T-helper 1 cell treated with Interleukin-12 subunit alpha and Interleukin-12 subunit beta and Interleukin-4 antibody, amounts not matched to agents 30 μg/mL and 1 μg/mL, for 36 hours (primary cell): ENCODE results near the gene HPS4.
"Not testable (repeated sequence)": the region's sequence is repeated elsewhere in the genome, so short reads cannot be mapped to it uniquely, and the experiment has no call there.

Source experiments
- H3K27ac Mint-ChIP-seq: one replicate; pipeline ENCODE4 v1.8.0; 2021; ENCODE audit warnings: mild to moderate bottlenecking, mixed read lengths
- H3K27me3 Mint-ChIP-seq: one replicate; pipeline ENCODE4 v1.8.0; 2021; ENCODE audit warnings: low read depth, mixed read lengths
- H3K36me3 Mint-ChIP-seq: one replicate; pipeline ENCODE4 v1.8.0; 2021; ENCODE audit warnings: low read depth, mixed read lengths
- H3K4me1 Mint-ChIP-seq: one replicate; pipeline ENCODE4 v1.8.0; 2021; ENCODE audit warnings: low read depth, mixed read lengths
- H3K4me3 Mint-ChIP-seq: one replicate; pipeline ENCODE4 v1.8.0; 2021; ENCODE audit warnings: mild to moderate bottlenecking, moderate library complexity, mixed read lengths
- H3K9me3 Mint-ChIP-seq: one replicate; pipeline ENCODE4 v1.8.0; 2021; ENCODE audit warnings: mixed read lengths

Gene HPS4

DNA sequence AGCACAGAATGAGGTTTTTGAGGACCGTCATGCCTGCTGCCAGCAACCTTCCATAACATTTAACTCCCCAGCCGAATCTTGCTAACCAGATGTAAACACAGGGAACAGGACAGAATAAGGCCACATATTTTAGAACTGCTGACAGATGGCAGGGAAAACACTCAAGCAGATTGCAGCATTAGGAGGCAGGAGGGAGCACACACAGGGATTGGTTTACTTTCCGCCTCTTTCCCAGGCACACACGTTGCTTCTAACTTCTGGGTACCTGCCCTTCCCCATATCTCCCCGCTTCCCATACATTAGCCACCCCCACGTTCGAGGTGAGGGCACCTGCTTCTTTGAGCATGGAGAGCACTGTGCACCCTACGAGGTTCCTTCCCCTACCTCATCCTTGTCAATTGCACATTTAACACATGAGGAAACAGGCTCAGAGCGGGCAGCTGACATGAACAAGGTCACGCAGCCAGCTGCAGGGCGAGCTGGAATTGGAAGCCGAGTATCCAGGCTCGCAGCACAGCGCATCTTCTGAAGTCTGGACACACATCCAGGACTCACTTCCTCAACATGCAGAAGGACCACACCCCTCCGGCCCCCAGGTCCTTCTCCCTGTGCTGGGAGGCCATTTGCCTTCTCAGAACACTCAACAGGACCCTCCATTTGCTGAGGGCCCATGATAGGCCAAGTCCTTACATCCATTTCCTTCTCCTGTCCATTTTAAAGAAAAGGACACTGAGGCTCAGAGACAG lies 35.8 kb downstream of the HPS4 start:
- Mint-ChIP-seq H3K4me3 (no peak overlapping the region), H3K36me3 (peaks cover 22% of the 10 kb centered on the region), H3K4me1 (no peaks in the 10 kb centered on the region), H3K27me3 (no peaks in the 10 kb centered on the region), H3K9me3 (no peaks in the 10 kb centered on the region), H3K27ac (no peak overlapping the region)

DNA sequence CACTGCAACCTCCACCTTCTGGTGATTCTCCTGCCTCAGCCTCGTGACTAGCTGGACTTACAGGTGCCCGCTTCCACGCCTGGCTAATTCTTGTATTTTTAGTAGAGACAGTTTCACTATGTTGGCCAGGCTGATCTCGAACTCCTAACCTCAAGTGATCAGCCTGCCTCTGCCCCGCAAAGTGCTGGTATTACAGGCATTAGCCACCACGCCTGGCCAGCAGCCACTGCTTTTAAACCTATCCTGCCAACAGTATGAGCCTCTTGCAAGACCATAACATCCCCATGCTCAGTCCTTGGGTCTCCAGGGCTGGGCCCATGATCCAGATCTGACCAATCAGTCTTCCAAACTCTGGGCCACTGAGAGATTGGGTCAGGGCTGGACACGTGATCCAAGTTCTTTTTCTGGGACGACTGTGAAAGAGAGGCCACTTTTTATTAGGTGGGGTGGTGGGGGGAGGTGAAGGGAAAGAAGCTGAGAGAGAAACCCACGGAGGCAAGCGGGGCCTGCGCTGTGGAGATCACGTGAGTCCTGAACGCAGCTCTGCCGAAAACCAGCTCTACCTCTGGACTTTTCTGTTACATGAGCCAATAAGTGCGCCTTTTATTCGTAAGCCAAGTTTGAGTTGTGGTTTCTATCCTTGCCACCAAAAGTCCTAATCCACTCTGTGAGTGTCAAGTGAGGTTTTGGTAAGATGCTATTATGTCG lies 36.6 kb downstream of the HPS4 start:
- peaks cover 2% of the 10 kb centered on the region for H3K4me1 Mint-ChIP-seq
- H3K9me3 Mint-ChIP-seq = no peaks in the 10 kb centered on the region
- no peak overlapping the region for H3K27ac Mint-ChIP-seq
- no peak overlapping the region for H3K4me3 Mint-ChIP-seq
- peaks cover 19% of the 10 kb centered on the region for H3K36me3 Mint-ChIP-seq
- no peaks in the 10 kb centered on the region for H3K27me3 Mint-ChIP-seq

DNA sequence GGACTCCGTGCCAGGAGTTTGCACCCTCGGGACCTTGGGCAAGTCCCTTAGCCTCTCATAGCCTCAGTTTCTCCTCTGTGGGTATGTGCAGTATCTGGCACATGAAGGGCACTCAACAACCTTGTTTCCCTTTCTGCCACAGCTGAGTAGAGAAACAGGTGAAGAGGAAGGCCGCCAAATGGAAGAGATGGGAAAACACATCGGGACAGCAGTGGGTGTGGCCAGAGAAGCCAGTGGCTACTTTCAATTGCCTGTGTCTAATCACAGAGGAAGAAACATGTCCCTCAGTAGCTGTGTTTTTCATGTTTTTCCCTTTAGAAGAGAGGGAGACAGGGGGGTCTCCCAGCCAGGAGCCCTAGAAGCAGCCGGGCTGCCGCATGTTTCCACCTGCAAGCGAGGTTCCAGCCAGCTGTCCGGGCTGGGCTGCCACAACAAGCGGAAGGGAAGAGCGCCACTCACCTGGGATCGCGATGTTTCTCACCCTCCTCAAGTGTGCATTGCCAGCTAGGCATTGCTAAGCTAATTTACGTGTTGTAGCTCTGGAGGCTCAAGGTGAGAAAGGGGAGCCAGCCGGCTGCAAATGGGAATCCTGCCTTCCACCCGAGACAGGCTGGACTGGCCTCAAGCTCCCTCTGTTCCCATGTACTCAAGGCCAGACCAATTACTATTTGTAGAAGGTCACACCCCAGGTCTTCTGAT lies 37.9 kb downstream of the HPS4 start:
- H3K36me3 Mint-ChIP-seq = peaks cover 13% of the 10 kb centered on the region
- peaks cover 2% of the 10 kb centered on the region for H3K4me1 Mint-ChIP-seq
- H3K9me3 Mint-ChIP-seq = no peaks in the 10 kb centered on the region
- H3K27ac Mint-ChIP-seq = no peak overlapping the region
- no peak overlapping the region for H3K4me3 Mint-ChIP-seq
- H3K27me3 Mint-ChIP-seq = no peaks in the 10 kb centered on the region

DNA sequence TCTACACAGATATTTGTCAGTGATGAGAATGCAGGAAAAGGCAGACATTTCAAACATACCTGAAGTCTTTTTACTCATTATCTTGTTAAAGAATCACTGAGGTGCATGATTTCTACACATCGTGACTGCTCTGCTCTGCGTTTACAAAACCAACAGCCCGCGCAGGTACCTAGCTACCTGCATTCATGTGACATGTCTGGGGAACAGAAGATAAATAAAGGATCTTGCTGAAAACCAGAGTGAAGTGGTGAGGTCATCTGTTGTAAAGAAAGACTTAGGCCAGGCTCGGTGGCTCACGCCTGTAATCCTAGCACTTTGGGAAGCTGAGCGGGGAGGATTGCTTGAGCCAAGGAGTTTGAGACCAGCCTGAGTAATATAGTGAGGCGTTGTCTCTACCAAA lies 38.8 kb downstream of the HPS4 start:
- Mint-ChIP-seq H3K9me3 (no peaks in the 10 kb centered on the region), H3K36me3 (peaks cover 12% of the 10 kb centered on the region), H3K4me1 (peaks cover 2% of the 10 kb centered on the region), H3K27ac (no peak overlapping the region), H3K4me3 (no peak overlapping the region), H3K27me3 (no peaks in the 10 kb centered on the region)

DNA sequence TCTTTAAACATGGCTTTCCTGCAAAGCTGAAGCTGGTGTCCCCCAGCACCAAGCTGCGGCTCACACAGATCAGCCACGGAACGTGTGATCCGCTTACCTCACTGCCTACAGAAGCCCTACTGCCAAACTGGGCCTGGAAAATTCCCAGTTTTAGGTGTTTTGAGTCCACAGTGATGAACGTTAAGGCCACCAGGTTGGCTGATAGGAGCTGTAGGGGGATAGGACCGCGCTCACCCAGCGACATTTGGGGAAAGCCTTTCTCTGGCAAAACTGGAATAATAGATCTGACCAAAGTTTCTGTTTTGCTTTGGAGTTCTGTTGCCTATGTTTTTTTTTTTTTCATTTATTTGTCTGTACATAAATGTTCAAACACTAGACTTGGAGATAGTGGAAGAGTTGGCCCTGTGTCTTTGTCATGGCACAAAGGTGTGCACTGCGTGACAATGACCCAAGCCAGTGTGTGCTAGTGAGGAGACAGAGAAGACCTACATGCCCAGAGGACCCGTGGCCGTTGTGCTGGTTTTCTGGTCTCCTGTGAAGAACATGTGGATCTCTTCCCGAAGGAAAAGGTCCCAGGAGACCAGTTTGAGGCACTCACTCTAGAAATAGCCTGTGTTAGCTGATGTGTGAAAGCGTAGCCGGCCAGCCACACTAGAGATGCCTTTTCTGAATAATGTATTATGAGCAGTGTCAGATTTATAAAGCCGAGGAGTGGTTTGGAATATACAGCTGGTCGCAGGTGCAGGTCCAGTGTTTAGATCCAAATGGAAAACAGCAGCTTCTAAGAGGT lies 39.5 kb downstream of the HPS4 start:
- Mint-ChIP-seq H3K36me3 (peaks cover 12% of the 10 kb centered on the region), H3K4me3 (no peak overlapping the region), H3K27ac (no peak overlapping the region), H3K27me3 (no peaks in the 10 kb centered on the region), H3K4me1 (peaks cover 2% of the 10 kb centered on the region), H3K9me3 (no peaks in the 10 kb centered on the region)

DNA sequence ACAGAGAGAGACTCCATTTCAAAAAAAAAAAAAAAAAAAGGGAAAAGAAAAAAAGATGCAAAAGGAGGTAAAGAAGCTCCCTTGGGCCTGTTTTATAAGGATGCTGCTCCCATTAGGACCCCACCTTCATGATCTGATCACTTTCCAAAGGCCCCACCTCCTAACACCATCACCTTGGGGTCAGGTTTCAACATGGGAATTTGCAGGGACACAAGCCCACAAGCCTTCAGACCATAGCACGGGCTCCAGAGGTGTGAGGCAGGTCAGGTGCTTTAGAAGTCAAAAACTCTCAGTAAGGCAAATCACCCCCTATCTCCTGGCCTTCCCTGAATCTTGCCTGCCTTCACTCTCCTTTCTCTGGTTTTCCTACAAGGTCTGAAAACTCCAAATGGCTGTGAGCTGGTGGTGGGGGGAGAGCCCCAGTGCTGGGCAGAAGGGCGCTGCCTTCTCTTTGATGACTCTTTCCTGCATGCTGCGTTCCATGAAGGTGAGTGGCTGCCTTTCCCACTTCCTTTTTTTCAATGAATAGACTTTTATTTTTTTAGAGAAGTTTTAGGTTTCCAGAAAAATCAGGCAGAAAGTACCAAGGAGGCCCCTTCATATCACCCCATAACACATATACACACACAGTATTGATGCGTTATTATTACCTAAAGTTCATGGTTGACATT lies 41.4 kb downstream of the HPS4 start:
- Mint-ChIP-seq H3K36me3 (peaks cover 14% of the 10 kb centered on the region), H3K27me3 (no peaks in the 10 kb centered on the region), H3K9me3 (no peaks in the 10 kb centered on the region), H3K27ac (no peak overlapping the region), H3K4me1 (peaks cover 3% of the 10 kb centered on the region), H3K4me3 (no peak overlapping the region)

DNA sequence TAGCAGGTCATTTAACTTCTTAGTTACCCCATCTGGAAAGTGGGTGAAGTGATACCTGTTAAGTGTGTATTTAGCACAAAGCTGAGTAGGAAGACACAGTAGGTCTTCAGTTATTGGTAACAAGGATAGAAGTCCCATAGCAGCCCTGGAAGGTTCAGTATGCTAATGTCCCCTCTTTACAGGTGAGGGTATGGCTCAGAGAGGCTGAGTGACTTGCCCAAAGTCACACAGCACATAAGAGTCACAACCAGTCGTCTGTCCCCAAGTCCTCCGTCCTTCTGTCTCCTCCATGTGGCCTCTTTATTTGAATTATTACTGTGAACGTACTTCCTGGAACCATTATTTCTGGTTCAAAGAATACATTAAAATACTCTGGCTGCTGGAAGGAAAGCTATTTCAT lies 44.0 kb downstream of the HPS4 start:
- Mint-ChIP-seq H3K4me1 (peaks cover 21% of the 10 kb centered on the region), H3K9me3 (no peaks in the 10 kb centered on the region), H3K36me3 (peaks cover 29% of the 10 kb centered on the region), H3K4me3 (no peak overlapping the region), H3K27me3 (no peaks in the 10 kb centered on the region), H3K27ac (no peak overlapping the region)

DNA sequence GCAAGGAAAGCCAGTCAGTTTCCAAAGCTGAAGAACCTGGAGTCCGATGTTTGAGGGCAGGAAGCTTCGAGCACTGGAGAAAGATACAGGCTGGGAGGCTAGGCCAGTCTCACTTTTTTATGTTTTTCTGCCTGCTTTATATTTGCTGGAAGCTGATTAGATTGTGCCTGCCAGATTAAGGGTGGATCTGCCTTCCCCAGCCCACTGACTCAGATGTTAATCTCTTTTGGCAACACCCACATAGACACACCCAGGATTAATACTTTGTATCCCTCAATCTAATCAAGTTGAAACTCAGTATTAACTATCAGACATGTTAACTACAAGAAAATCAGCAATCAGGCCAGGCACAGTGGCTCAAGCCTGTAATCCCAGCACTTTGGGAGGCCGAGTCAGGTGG lies 44.8 kb downstream of the HPS4 start:
- H3K27me3 Mint-ChIP-seq, H3K4me3 Mint-ChIP-seq, H3K27ac Mint-ChIP-seq, H3K9me3 Mint-ChIP-seq: not testable (repeated sequence)
- Mint-ChIP-seq H3K36me3 (peaks cover 30% of the 10 kb centered on the region), H3K4me1 (peaks cover 21% of the 10 kb centered on the region)

DNA sequence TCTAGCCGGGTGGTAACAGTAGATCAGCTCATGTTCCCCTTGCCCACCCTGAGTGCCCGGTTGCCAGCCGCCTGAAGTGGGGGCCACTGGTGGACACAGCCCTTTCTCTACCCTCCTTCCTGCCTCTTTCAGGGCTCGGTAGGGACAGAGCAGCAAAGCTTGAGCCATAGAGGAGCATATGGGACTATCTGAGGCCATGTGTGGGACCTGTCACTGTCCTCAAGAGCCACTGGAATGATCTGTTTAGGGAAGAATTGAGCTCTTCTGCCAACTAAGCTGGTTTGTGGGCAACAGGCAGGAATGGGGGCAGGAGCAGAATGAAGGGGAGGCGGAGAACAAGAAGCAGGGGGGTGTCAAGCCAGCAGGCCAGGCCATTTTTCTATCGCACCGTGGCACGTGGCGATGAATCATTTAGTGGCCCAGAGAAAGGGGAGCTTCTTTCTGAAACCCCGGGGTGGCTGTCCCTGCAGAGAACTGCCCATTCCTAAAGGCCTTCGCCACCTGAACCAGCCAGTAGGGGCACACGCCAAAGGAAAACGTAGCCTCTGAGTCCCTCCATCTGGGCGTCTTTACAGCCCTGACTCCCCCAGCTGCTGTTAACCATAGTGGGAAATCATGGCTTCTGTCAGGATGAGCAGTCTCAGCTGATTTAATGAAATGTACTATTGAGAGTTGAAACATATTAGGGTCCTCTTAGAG lies 45.7 kb downstream of the HPS4 start:
- H3K9me3 Mint-ChIP-seq = no peaks in the 10 kb centered on the region
- H3K27ac Mint-ChIP-seq = no peak overlapping the region
- H3K4me3 Mint-ChIP-seq = no peak overlapping the region
- peaks cover 34% of the 10 kb centered on the region for H3K36me3 Mint-ChIP-seq
- no peaks in the 10 kb centered on the region for H3K27me3 Mint-ChIP-seq
- H3K4me1 Mint-ChIP-seq = peaks cover 24% of the 10 kb centered on the region

DNA sequence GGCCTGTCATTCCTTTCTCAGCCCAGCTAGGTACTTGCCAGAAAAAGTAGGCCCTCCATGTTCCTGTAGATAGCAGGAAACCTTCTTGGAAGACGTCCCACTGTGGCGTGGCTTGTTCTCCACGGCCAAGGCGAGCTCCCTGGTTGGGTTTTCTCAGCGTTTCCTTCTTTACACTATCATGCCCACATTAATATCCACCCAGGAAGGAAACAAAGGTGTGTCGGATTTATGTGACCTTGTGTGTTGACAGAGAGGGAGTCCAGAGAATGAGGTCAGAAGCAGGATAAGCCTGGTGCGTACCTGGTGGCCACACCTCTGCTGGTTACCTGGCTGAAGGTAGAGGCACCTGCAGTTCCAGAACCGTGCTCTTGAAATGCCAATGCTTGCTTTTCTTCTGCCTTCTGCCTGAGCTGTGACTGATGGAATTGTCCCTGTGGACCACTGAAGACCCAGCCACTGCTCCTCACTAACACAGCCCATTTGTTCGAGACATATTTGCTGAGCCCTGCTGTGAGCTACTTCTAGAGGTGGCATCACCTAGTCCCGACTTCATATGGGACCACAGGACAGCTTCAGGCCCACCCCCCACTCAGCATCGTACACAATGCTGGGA lies 46.6 kb downstream of the HPS4 start:
- Mint-ChIP-seq H3K36me3 (peaks cover 37% of the 10 kb centered on the region), H3K27me3 (no peaks in the 10 kb centered on the region), H3K4me3 (no peak overlapping the region), H3K4me1 (peaks cover 30% of the 10 kb centered on the region), H3K27ac (peak overlapping the region; percentile 15), H3K9me3 (no peaks in the 10 kb centered on the region)

DNA sequence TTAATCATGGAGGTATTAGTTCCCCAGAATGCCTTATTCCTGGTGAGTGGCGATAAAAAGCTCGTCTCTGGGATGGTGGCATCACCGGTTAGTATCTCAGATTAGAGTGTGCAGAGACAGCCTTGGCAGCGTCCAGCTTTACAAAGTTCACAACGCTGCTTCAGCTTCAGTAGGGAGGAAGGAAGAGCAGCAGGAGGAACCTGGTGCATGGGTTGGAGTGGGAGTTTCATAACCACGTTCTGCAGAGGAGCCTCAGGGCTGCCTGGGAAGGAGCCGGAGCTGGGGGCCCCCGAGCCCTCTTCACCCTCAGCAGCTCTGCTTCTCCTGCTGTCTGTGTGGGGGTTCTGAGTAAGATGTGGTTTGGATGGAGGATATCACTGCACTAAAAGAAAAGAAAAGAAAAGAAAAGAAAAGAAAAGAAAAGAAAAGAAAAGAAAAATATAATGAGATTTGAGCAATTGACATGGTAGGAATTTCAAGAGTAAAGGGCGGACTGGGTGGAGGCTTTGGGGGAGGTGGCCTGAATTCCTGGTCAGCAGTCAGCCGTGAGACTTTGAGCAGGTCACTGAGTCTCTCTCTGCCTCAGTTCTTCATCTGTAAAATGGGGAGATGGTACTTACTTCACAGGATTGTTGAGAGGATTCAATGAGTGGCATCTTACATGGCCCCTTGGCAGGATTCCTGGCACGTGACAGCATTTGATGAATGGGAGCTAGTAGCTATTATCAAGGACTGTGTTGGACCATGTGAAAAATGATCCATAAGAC lies 48.1 kb downstream of the HPS4 start:
- no peak overlapping the region for H3K4me3 Mint-ChIP-seq
- H3K27ac Mint-ChIP-seq = peak overlapping the region; percentile 32

DNA sequence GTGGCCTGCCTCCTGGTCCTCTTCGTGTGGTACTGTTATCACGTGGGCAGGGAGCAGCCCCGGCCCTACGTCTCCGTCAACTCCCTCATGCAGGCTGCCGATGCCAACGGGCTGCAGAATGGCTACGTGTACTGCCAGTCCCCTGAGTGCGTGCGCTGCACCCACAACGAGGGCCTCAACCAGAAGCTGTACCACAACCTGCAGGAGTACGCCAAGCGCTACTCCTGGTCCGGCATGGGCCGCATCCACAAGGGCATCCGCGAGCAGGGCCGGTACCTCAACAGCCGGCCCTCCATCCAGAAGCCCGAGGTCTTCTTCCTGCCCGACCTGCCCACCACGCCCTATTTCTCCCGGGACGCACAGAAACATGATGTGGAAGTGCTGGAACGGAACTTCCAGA lies 49.8 kb downstream of the HPS4 start:
- no peak overlapping the region for H3K4me3 Mint-ChIP-seq
- H3K36me3 Mint-ChIP-seq = peaks cover 38% of the 10 kb centered on the region
- no peaks in the 10 kb centered on the region for H3K27me3 Mint-ChIP-seq
- peak overlapping the region; percentile 67 for H3K27ac Mint-ChIP-seq
- peaks cover 53% of the 10 kb centered on the region for H3K4me1 Mint-ChIP-seq
- H3K9me3 Mint-ChIP-seq = no peaks in the 10 kb centered on the region

More for the DNA sequence above, 48.1 kb downstream of the HPS4 start:
- Mint-ChIP-seq H3K4me1 (peaks cover 43% of the 10 kb centered on the region), H3K9me3 (no peaks in the 10 kb centered on the region), H3K27me3 (no peaks in the 10 kb centered on the region), H3K36me3 (peaks cover 37% of the 10 kb centered on the region)
